Globus pallidus (tissue), 1 donor: Measurements from ENCODE around the gene KRT2.

Source experiments
- DNase-seq: peaks from one replicate; pipeline ENCODE4 v3.0.0-alpha.2; 2015; ENCODE audit warnings: low spot score

The KRT2 gene

DNA sequence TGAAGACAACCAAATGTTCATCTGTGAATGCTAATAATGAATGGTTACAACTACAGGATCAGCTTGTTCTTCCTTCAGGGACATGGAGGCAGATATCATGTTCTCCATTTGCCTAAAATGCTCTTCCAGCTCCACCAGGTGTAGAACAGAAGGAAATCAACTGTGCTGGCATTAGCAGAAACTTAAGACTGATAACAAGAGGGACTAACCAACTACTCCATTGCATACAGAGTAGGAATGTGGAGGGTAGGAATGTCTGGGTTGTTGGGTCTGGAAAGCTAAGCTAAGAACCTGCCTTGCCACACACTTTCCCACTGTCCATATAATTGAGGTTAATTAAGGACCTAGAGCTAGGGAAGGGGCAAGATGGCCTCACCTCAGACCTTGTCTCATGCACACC lies 11.4 kb upstream of the KRT2 start:
- no peak for DNase-seq

DNA sequence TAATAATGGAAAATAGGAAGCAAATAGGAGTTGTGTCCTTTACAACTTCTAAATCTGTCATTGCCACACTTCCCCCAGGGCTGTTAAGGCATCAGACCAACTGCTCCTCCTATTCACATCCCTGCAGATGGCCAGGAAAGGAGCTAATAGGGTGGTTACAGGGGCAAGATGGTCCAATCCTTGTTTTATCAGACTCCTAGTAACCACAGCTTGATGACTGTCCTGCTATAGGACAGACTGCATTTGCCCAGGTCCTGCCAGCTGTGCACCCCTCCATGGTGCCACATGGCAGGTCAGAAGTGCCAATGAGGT lies 10.9 kb upstream of the KRT2 start:
- no peak for DNase-seq

DNA sequence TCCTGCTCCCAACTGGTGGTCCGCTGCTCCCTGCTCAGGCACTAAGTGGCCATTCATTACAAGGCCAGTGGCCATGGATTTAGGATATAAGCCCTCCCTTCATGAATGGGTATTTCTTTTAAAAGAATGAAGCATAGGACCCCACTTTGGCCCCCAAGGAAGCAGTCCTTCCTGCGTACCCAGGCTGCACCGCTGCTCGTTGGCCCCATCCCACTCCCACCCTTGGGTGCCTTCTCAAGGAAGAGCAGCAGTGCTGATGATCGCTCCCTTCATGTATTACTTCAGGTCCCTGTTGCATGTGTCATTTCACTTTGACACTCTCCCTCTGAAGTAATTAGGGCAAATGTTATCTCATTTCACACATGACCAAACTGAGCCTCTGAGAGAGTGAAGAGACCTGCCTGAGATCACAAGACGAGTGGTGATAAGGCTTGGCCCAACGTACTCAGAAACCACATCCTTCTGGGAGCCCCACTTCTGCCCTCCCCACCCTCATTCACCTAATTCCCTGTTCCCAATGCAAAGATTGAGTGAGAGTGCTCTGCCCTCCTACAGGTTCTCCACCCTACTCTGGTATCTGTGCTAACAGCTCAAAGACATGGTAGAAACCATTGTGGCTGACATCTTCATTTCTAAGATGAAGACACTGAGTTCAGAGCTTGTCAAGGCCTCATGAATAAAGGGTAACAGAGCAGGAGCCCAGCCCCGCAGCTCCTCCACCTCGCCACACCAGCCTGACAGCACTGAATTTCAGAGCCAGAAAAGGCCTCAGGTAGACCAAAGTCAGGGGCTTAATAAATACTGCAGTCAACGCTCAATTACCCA lies 10.3 kb upstream of the KRT2 start:
- no peak for DNase-seq

DNA sequence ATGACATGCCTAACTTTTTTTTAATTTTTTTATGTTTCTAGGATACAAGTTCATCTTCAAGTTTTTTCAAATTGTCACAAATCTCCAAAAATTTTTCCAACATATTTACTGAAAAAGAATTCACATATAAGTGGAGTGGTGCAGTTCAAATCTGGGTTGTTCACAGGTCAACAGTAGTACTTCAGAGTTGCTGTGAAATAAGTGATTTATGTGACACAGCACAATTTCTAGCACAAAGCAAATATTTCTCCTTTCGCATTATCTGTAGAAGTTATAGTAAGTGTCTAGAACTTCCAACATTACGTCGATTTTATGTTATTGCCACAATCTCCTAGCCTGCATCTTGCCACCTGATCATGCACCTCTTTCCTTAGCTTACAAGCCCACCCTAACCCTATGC lies 9.7 kb upstream of the KRT2 start:
- DNase-seq: no peak

DNA sequence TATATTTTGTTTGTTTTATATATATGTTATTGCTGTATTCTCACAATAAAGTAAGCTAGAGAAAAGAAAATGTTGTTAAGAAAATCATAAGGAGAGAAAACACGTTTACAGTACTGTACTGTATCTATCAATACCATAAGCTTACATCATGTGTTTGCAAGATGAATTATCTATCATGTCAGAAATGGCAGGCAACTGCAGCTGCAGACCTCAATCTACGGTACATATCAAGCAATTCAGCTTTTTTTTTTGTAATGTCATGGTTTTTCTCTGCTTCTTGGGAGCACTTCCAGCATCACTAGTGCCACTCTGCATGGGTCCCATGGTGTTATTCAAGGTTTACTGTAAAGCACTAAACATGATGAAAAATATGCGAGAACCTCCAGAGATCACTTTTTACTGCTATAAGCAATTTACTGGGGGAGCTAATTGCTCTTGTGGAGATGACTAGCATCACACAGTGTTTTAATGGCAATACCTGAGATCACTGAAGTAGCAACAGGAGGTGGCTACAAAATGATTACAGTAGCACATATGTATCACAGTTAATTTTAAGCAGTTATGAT lies 9.0 kb upstream of the KRT2 start:
- no peak for DNase-seq

DNA sequence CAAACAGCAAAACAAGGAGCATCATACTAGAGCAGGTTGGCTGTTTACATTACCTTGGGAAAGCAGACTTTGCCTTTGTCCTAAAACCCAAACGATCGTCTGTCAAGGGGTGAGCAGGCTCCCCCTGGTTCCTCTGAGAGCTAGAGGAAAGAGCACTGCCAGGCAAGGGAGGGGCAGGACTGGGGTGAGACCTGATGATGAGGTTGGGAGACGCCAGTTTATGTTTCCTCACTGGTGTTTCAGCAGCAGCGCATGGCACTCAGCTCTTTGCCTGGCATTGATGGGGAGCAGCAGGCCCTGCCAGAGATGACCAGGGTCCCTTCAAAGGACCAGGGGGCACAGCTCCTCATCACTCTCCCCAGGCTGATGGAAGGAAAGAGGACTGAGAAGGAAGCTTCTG lies 7.9 kb upstream of the KRT2 start:
- no peak for DNase-seq

DNA sequence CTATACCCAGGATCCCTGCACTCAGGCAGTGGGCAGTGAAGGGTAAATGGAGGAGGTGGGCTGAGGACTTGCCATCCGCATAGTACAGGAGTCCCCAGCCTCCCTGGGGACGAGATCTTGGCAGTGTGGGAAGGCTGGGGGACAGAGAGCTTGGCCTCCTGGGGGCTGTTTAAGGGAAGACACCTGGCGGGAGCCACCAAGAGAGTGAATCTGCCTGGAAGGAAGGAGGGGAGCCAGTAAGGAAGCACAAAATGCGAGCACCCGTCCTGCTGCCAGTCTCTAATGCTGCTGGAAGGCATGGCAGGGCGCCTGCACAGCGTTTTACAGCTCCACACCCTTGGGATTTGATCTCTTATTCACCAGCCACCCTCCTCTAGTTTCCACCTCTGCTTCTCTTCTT lies 7.4 kb upstream of the KRT2 start:
- DNase-seq: no peak

DNA sequence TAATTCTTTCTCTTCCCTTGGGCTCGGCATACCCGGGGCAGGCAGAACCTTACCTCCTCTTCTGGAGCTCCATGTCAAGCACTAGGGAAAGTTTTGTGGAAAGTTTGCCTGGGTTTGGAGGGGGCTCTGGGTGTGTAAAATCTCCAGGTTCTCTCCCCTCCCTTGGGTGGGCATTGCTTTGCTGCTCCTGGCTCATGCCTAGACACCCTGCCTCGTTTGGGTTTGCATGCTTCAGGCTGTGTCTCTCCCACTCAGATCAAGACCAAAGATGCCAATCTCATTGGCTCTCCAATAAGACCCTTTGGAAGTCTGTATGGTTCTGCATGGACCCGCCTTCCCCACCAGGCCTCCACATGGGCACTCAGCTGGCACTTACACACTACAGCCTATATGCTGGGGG lies 6.2 kb upstream of the KRT2 start:
- DNase-seq: no peak

DNA sequence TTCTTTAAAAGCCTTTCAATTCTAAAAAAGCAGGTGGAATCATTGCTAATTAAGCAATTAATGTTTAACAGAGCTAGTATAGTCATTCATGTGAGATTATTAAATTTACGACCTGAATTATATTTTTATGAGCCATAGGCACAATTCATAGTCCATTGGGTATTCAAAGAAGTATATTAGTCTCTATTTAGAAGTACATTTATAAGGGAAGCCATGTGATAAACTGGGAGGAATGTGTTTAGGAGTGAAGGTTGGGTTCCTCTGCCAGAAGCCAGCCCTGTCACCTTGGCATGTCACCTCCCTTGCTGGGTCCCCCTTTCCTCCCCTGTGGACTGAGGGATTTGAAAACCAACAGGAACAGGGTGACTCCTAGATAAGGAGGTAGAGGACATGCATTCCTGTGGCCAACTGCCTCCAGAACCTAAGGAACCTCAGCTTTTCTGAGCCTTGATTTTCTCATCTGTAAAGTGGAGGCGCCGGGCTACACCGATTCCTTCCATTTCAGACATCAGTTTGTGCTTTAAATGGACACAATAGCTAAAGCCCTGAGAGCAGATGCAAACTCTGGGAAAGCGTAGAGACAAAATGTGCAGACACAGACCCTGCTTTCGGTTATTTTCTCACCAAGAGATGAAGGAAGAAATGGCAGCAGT lies 5.4 kb upstream of the KRT2 start:
- DNase-seq: no peak

DNA sequence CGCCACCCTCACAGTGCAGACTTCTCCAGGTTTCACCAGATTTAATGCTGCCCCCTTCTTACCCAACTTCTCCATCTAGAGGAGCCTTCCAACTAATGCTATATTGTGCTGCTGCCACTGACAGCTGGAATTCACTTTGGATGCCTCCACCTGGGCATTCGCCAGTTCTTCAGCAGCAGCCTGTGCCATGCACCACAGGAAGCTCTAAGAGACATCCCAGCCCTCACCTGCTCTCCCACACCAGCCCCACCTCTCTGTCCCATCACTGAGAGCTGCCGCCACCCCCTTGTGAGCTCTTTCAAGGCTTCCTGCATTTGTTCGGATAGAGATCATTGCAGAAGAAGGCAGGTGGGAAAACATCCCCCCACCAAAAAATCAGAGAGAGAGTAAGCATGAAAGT lies 4.6 kb upstream of the KRT2 start:
- DNase-seq: no peak

DNA sequence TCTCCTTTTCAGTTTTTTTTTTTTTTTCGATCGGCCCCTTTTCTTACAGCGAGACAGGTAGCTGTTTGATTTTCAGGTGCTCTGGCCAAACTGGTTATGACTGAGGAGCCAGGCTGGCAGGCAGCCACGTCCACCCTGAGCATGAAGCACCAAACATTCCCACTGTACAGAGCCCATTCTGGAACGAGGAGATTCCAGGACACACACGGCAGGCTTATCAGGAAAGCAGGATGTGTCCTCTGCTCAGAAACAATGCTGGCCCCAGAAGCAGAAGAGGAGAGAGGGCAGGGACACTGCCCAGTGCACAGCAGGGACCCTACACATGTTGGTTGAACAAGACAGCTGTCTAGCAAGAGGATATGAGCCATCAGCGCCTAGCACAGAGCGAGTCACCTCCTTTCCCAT lies 3.7 kb upstream of the KRT2 start:
- no peak for DNase-seq

DNA sequence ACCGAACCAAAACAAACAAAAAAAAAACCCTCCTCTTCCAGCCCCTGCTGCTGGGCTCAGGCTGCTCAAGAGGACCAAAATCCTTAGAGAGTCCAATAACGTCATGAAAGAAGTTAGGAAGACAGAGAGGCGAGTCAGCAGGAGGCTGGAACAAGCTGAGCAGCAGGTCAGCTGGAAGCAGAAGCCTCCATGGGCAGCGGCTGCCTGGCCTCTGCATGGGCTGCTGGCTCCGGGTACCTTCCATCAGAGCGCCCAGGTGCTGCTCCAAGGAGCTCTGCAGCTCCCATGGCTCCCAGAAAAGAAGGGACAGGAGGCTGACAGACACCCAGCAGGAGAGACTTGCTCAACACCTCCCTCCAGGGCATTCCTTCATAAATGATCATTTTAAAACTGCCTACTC lies 3.2 kb upstream of the KRT2 start:
- no peak for DNase-seq

DNA sequence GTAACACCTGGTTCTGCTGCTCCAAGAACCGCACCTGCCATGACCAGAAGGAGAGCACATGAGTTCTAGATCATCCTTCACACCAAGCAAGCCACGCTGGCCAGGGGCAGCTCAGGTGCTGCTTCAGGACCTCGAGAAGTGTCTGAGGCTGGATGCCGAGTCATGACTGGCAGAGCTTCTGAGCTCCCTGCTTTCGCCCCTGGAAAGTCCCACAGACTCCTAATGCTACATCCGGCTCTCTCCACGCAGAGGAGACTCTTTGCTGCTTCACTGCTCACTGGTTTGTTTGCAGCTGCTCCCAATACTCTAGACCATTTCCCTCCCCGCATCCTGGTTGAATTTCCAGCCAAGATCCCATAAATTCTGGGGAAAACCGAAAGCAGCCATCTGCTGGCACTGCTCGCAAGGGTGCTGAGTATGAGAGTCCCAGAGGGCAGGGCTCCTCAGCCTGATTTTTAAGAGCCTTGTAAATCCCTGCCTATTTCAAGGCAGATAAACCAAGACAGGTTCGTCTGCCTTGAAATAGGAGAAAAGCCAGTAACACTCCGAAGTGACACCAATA lies 1.4 kb downstream of the KRT2 start:
- no peak for DNase-seq

DNA sequence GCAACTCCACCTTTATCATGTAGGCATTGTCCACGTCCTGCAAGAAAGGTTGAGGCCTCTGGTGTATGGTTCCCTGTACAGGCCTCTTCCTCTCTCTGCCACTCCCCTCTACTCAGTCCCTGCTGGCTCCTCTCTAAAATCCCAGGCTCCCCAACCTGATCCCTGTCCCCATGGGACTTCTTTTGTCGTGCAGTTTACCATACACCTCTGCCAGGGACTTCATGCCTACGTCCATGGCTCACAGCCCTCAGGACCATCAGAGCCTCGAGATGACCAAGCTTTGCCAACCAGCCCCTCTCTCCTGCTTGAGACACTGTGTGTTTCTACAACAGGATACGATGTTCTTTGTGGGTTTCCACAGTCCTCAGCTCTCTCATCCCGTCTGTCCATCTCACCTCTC lies 2.9 kb downstream of the KRT2 start:
- no peak for DNase-seq

DNA sequence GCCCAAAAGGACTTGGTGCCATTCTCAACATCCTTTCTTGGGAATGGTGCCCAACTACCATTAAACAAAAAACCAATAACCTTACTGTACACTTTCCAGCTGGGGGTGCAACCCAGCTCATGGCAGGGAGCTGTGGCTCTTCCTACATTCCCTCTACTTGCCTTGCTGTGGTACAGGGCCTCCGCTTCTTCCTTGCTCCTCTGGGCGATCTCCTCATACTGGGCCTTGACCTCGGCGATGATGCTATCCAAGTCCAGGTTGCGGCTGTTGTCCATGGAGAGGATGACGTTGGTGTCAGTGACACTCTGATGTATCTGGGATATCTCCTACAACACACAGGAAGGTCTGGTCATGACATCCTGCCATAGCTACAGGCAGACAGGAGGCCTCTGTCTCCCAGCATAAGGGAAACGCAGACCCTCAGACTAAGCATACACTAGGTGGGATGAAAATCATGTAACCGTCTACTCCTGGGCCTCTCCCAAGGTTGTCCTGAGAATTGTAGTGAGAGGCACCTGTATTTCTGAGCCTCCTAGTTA lies 3.9 kb downstream of the KRT2 start:
- DNase-seq: no peak

DNA sequence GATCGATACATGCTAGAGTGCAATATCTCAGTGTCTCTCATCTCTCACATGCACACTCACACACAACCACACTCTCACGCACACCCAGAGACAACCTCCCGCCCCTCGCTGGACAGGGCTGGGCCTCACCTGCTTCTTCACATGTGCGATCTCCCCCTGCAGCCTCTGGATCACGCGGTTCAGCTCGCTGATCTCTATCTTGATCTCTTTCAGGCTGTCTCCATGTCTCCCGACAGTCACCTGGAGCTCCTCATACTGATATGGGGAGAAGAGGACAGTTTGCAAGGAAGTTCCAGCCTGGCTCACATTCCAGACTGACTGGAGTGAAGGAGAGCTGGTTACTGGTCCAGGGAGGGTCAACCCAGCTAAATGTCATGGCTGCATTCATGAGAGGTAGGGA lies 4.4 kb downstream of the KRT2 start:
- DNase-seq: no peak

DNA sequence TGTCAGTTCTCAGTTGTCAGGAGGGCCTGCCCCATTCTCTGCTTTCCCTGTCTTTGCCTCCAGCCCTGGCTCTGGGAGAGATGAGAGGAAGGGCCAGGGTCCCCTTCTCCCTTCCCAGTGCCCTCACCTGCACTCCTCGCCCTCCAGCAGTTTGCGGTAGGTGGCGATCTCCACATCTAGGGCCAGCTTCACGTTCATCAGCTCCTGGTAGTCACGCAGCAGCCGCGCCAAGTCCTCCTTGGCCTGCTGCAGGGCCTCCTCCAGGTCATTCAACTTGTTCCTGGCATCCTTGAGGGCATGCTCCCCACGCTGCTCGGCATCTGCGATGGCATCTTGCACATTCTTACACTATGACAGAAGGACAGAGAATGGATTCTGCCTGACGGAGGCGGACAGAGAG lies 5.4 kb downstream of the KRT2 start:
- no peak for DNase-seq

DNA sequence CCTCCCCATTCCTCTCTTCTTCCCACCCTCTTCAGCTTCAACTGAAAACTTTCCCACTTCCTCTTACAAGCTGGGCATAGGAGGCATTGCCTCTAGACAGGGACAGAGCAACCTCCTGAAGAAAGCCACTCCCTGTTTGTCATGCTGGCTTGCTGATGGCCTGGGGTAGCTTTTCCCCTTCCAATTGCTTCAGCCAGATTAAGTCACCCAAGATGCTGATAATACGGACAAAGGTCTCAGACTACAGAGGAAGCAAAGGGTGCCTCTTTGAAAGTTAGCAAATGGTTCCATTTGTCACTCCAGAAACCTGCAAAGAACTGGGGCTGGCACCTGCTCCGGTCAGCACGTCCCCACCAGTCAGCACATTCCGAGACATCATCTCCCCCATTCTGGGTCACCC lies 6.0 kb downstream of the KRT2 start:
- no peak for DNase-seq

DNA sequence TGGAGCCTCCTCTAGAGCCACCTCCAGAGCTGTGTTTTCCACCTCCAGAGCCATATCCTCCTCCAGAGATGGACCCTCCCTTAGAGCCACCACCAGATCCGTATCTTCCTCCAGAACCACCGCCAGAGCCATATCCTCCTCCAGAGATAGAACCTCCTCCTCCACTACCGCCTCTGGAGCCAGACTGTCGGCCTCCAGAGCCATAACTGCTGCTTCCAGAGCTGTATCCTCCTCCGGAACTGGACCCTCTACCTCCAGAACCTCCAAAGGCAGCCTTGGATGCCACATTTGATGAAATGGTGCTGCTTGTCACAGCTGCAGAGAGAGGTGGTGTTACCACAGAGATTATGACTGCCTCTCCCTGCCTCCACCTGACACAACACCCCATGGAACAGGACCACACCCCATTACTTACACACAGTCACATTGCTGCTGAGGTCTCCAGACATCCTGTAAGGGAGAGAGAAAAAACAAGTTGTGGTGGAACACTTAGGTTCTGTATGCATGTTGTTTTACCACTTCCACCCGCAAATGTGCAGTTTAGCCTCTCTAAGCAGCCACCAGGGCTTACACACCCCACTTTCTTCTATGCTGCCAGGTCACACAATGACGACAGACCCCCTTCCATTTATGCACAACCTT lies 6.8 kb downstream of the KRT2 start:
- no peak for DNase-seq

DNA sequence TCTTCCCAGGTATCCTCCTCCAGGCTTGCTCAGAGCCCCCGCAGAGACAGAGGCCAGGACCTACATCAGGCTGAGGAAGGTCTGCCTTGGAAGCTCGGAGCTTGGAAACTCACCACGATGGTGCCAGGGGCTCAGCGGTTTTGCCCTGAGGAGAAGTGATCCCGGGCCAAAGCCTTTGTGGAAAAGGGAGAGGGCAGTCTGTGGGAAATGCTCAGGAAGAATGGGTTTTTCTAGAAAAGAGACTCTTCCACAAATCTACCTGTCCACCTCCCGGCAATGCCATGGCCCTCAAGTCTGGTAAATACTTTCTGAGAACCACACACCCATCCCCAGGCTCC lies 8.0 kb downstream of the KRT2 start:
- DNase-seq: no peak

DNA sequence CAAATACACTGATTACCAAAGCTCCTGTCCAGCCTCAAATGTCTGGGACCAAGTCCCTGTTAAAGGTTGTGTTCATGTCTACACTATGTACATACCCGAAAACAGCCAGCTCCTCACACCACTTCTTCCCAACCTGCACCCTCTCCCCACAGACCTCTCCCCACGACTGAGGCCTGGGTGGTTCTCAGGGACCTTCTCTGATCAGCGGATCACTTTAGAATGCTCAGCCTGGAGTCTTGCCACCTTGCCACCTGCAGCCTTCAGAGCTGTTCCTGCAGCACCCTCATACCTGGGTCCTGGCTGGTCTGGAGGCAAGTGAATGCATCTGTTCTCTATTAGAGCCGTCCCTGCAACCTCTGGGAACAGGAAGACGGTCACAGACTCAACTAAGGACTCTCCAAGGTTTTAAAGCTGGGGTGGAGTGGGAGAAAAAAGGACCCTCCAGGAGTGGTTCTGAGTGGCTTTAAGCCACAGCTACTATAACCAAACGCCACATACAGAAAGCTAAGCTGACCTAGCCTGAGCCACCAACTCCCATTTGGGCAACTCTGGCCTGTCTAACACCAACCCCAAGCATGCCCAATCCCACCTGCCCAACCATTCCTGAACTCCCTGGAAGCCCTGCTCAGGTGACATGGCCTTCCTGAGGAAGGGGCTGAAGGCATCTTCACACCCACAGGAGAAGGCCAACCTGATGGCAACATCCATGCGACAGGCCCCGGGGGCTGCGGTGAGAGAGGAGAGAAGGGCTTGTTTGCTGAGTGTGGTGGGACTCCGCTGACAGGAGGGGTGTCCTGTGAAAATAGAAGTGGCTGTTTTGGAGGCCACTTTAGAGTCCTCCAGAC lies 8.6 kb downstream of the KRT2 start:
- DNase-seq: no peak

DNA sequence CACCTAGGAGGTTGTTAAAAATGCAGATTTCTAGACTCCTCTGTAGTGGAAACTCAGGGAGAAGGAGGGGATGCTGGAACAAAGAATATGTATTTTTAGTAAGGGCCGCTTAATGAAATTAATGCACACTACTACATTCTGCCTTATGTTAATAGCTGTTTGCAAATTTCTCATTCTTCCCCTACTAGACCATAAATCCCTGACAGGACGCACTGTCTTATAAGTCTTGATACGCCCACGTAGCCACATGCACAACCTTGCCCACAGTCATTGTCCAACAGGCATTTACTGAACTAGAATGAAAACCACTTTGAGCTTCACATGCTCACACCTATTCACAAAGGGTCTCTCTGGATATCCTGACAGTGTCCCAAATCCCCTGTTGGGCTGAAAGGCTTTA lies 10.5 kb downstream of the KRT2 start:
- DNase-seq: no peak
